ENCODE data around the gene MYPOP. TPM values are rescaled to one million over a fixed set of nuclear protein-coding genes. Genes with fewer than 3 reads are reported as not detected.
"Not testable (repeated sequence)": the region's sequence is repeated elsewhere in the genome, so short reads cannot be mapped to it uniquely, and the experiment has no call there.

MYPOP gene
- polyA plus RNA-seq, 2 donors: 3.2 to 3.5 TPM

DNA sequence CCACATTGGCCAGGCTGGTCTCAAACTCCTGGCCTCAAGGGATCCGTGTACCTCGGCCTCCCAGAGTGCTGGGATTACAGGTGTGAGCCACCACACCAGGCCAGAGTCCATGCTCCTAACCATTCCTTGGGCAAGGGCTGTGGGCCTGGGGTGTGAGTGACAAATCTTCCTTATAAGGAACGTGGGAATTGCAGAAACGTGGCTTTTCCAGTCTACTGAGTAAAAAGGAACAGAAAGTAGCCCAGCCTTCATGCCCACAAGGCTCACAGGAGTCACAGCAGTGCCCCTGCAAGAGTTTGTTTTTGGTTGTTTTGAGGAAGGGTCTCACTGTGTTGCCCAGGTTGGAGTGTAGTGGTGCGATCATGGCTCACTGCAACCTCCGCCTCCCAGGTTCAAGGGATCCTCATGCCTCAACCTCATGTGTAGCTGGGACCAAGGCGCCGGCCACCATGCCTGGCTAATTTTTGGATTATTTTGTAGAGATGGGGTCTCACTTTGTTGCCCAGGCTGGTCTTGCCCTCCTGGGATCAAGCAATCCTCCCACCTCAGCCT is 5.1 kb downstream of the MYPOP start:
- Histone ChIP-seq H3K9me3 (ENCODE audit: control insufficient read depth in 2 of 2, insufficient read depth in 1 of 2, low read depth in 1 of 2, low read length in 1 of 2) (no peaks in the 10 kb centered on the region), H3K27me3 (ENCODE audit: control insufficient read depth in 1 of 2, insufficient read depth in 2 of 2, low read length in 2 of 2) (no peaks in the 10 kb centered on the region), H3K4me1 (ENCODE audit: control insufficient read depth in 2 of 2, insufficient read depth in 2 of 2, low read length in 1 of 2) (peaks cover 4% of the 10 kb centered on the region in 2 donors), H3K36me3 (ENCODE audit: control insufficient read depth in 2 of 2, insufficient read depth in 2 of 2, low read length in 1 of 2) (peaks cover 0 to 9% of the 10 kb centered on the region in 2 donors), H3K4me3 (ENCODE audit: low read depth in 1 of 2, low read length in 2 of 2) (no peak overlapping the region), H3K27ac (ENCODE audit: low read depth in 2 of 2, low read length in 1 of 2) (no peak overlapping the region)
- WGBS, 2 donors: 92 to 93% methylated on average over 8 of the region's 8 CpGs

DNA sequence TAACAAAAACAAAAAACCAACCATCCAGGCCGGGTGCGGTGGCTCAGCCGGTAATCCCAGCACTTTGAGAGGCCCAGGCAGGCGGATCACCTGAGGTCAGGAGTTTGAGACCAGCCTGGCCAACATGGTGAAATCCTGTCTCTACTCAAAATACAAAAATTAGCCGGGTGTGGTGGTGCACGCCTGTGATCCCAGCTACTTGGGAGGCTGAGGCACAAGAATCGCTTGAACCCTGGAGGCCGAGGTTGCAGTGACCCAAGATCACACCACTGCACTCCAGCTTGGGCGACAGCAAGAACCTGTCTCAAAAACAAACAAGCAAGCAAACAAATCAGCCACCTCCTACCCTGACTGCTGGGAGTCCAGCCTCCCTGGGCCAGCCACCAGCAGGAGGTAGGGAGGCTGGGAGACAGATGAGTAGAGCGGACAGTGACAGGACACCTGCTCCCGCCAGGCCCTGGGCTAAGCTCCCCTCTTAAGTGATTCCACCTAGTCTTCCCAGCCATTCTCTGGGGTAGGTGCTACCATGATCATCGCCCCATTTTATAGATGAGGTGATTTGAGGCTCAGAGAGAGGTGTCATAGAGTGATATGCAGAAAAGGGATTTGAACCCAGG is 6.3 kb downstream of the MYPOP start:
- H3K36me3 ChIP-seq (ENCODE audit: control insufficient read depth in 2 of 2, insufficient read depth in 2 of 2, low read length in 1 of 2); H3K9me3 ChIP-seq (ENCODE audit: control insufficient read depth in 2 of 2, insufficient read depth in 1 of 2, low read depth in 1 of 2, low read length in 1 of 2); H3K27ac ChIP-seq (ENCODE audit: low read depth in 2 of 2, low read length in 1 of 2); H3K4me1 ChIP-seq (ENCODE audit: control insufficient read depth in 2 of 2, insufficient read depth in 2 of 2, low read length in 1 of 2); H3K4me3 ChIP-seq (ENCODE audit: low read depth in 1 of 2, low read length in 2 of 2); H3K27me3 ChIP-seq (ENCODE audit: control insufficient read depth in 1 of 2, insufficient read depth in 2 of 2, low read length in 2 of 2): not testable (repeated sequence)
- WGBS, 2 donors: 96 to 97% methylated on average over 12 of the region's 12 CpGs

DNA sequence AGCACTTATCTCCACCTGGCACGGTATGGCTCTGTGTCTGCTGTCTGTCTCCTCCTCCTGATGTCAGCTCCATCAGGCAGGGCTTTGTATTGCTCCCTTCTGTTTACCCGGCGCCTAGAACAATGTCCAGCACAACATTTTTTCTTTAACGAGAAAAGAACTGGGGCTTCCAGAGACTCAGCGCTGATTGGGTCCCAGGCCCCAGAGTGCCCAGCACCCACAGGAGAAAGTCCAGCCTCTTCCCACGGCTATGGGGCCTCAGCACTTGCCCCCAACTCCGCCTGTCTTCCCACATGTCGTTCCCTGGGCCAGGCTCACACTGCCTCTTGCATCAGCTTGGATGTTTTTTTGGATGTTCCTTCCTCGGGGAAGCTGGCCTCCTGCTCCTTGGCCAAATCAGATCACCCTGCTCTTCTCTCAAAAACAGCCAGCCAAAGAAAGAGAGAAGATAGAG is 6.9 kb downstream of the MYPOP start:
- H3K4me3 ChIP-seq (ENCODE audit: low read depth in 1 of 2, low read length in 2 of 2): no peak overlapping the region
- WGBS, 2 donors: 80 to 81% methylated on average over 9 of the region's 9 CpGs
- no peaks in the 10 kb centered on the region for H3K9me3 ChIP-seq (ENCODE audit: control insufficient read depth in 2 of 2, insufficient read depth in 1 of 2, low read depth in 1 of 2, low read length in 1 of 2)
- H3K27ac ChIP-seq (ENCODE audit: low read depth in 2 of 2, low read length in 1 of 2): no peak overlapping the region
- no peaks in the 10 kb centered on the region for H3K4me1 ChIP-seq (ENCODE audit: control insufficient read depth in 2 of 2, insufficient read depth in 2 of 2, low read length in 1 of 2)
- H3K27me3 ChIP-seq (ENCODE audit: control insufficient read depth in 1 of 2, insufficient read depth in 2 of 2, low read length in 2 of 2): no peaks in the 10 kb centered on the region
- H3K36me3 ChIP-seq (ENCODE audit: control insufficient read depth in 2 of 2, insufficient read depth in 2 of 2, low read length in 1 of 2): peaks cover 0 to 9% of the 10 kb centered on the region in 2 donors

DNA sequence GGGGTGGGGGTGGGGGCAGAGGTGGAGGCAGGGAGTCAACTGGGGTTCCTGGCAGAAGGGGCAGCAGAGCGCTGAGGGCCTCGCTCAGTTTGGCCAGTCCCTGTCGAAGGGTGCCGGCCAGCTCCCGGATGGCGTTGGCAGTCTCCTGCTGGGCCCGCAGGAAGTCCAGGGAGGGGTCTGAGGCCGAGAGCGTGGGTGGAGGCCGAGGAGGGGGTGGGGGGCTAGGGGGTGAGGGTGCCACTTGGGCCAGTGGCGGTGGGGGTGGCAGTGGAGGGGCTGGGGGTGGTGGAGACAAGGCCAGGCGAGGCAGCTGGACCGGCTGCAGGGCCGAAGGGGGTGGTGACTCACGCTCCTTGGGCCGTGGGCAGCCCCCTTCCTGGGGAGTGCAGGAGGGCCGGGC is 11.5 kb downstream of the MYPOP start:
- H3K27ac ChIP-seq (ENCODE audit: low read depth in 2 of 2, low read length in 1 of 2): no peak overlapping the region
- no peaks in the 10 kb centered on the region for H3K27me3 ChIP-seq (ENCODE audit: control insufficient read depth in 1 of 2, insufficient read depth in 2 of 2, low read length in 2 of 2)
- H3K36me3 ChIP-seq (ENCODE audit: control insufficient read depth in 2 of 2, insufficient read depth in 2 of 2, low read length in 1 of 2): no peaks in the 10 kb centered on the region
- H3K4me1 ChIP-seq (ENCODE audit: control insufficient read depth in 2 of 2, insufficient read depth in 2 of 2, low read length in 1 of 2): no peaks in the 10 kb centered on the region
- no peak overlapping the region for H3K4me3 ChIP-seq (ENCODE audit: low read depth in 1 of 2, low read length in 2 of 2)
- H3K9me3 ChIP-seq (ENCODE audit: control insufficient read depth in 2 of 2, insufficient read depth in 1 of 2, low read depth in 1 of 2, low read length in 1 of 2): no peaks in the 10 kb centered on the region
- 85 to 88% methylated on average over 11 to 17 of the region's 17 CpGs for WGBS, 2 donors

DNA sequence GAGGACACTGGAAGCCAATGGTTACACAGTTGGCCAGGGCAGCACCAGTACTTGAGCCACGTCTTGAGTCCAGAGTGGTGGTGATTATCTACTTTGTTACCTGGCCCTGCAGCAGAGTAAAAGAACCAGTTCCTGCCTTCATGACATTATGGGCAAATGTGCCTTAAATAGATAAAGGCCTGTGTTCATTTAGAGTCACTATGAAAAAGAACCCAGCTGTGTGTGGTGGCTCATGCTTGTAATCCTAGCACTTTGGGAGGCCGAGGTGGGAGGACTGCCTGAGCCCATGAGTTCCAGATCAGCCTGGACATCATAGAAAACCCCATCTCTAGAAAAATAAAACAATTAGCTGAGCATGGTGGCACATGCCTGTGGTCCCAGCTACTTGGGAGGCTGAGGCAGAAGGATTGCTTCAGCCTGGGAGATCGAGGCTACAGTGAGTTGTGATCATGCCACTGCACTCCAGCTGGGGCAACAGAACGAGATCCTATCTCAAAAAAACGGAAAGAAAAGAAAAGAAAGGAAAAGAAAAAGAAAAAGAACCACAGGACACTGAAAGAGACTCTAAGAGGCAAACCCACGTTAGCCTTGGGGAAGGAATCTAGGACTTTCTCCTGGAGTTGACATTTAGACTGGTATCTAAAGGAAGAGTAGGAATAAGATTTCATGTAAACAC is 13.1 kb downstream of the MYPOP start:
- H3K4me1 ChIP-seq (ENCODE audit: control insufficient read depth in 2 of 2, insufficient read depth in 2 of 2, low read length in 1 of 2): peaks cover under 1 to 11% of the 10 kb centered on the region in 2 donors
- 71% methylated on average over 6 of the region's 6 CpGs for WGBS, 2 donors
- no peak overlapping the region for H3K27ac ChIP-seq (ENCODE audit: low read depth in 2 of 2, low read length in 1 of 2)
- H3K4me3 ChIP-seq (ENCODE audit: low read depth in 1 of 2, low read length in 2 of 2): no peak overlapping the region
- peaks cover 0 to 2% of the 10 kb centered on the region in 2 donors for H3K36me3 ChIP-seq (ENCODE audit: control insufficient read depth in 2 of 2, insufficient read depth in 2 of 2, low read length in 1 of 2)
- no peaks in the 10 kb centered on the region for H3K27me3 ChIP-seq (ENCODE audit: control insufficient read depth in 1 of 2, insufficient read depth in 2 of 2, low read length in 2 of 2)
- H3K9me3 ChIP-seq (ENCODE audit: control insufficient read depth in 2 of 2, insufficient read depth in 1 of 2, low read depth in 1 of 2, low read length in 1 of 2): no peaks in the 10 kb centered on the region

DNA sequence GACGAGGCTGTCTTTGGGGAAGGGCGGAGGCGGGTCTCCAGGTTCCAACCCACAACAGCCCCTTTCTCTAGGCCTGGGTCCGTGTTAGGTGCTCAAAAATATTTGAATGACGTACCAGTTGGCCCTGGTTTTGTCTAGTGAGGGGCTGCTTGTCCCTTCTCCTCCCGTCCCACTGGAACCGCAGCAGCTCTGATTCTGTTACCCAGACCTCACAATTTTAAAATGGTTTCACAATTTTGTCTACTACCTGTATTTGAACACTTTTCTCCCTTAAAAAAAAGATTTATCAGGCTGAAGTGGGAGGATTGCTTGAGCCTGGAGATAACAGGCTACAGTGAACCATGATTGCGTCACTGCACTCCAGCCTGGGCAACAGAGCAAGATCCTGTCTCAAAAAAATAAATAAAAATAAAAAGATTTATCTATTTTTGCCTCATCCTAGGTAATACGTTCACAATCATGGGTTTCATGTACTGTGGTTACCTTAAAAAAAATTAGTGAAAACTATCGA is 15.2 kb downstream of the MYPOP start:
- Histone ChIP-seq H3K36me3 (ENCODE audit: control insufficient read depth in 2 of 2, insufficient read depth in 2 of 2, low read length in 1 of 2) (peaks cover 0 to 2% of the 10 kb centered on the region in 2 donors), H3K27ac (ENCODE audit: low read depth in 2 of 2, low read length in 1 of 2) (peak overlapping the region; percentile 90 to 95), H3K9me3 (ENCODE audit: control insufficient read depth in 2 of 2, insufficient read depth in 1 of 2, low read depth in 1 of 2, low read length in 1 of 2) (no peaks in the 10 kb centered on the region), H3K4me3 (ENCODE audit: low read depth in 1 of 2, low read length in 2 of 2) (peak overlapping the region; percentile 59 to 83), H3K4me1 (ENCODE audit: control insufficient read depth in 2 of 2, insufficient read depth in 2 of 2, low read length in 1 of 2) (peaks cover 9 to 21% of the 10 kb centered on the region in 2 donors), H3K27me3 (ENCODE audit: control insufficient read depth in 1 of 2, insufficient read depth in 2 of 2, low read length in 2 of 2) (no peaks in the 10 kb centered on the region)
- 45 to 49% methylated on average over 10 of the region's 10 CpGs for WGBS, 2 donors

DNA sequence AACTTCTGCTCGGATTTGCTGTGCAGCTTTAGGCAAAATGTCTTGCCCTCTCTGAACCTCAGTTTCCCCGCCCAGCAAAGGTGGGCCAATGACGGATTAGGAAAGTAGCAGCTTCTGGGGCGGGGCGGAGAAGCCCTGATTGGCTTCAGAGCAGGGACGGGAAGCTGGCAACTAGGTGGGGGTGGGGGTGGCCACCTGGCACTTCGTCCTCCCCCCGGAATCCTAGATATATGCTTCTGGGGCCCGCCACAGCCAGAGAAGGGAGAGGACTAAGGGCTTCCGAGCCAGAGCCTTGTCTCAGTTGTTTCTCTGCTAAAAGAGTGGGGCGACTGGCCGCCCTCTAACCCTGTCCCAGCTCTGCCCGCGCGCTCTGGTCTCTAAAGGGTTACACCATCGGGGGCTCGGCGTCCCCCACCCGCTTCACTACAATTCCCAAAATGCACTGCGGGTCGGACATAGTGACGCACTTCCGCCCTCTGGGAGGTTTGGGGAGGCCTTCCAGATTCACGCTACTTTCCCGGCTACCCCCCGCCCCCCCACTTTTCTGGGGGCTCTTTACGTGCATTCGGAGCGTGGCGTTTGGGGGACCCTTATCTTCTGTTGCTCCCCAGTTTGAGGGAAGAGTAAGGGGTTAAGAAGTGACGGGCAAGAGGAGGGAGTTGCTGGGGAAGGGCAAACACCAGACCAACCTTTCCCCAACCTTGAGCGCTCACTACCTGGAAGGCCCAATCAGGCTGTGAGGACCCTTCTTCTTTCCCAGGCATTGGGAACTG is 15.8 kb downstream of the MYPOP start:
- peak overlapping the region; percentile 90 to 95 for H3K27ac ChIP-seq (ENCODE audit: low read depth in 2 of 2, low read length in 1 of 2)
- WGBS, 2 donors: 1% methylated on average over 31 to 32 of the region's 32 CpGs
- H3K36me3 ChIP-seq (ENCODE audit: control insufficient read depth in 2 of 2, insufficient read depth in 2 of 2, low read length in 1 of 2): peaks cover 0 to 2% of the 10 kb centered on the region in 2 donors
- no peaks in the 10 kb centered on the region for H3K27me3 ChIP-seq (ENCODE audit: control insufficient read depth in 1 of 2, insufficient read depth in 2 of 2, low read length in 2 of 2)
- peaks cover 9 to 21% of the 10 kb centered on the region in 2 donors for H3K4me1 ChIP-seq (ENCODE audit: control insufficient read depth in 2 of 2, insufficient read depth in 2 of 2, low read length in 1 of 2)
- H3K4me3 ChIP-seq (ENCODE audit: low read depth in 1 of 2, low read length in 2 of 2): peak overlapping the region; percentile 59 to 83
- no peaks in the 10 kb centered on the region for H3K9me3 ChIP-seq (ENCODE audit: control insufficient read depth in 2 of 2, insufficient read depth in 1 of 2, low read depth in 1 of 2, low read length in 1 of 2)

DNA sequence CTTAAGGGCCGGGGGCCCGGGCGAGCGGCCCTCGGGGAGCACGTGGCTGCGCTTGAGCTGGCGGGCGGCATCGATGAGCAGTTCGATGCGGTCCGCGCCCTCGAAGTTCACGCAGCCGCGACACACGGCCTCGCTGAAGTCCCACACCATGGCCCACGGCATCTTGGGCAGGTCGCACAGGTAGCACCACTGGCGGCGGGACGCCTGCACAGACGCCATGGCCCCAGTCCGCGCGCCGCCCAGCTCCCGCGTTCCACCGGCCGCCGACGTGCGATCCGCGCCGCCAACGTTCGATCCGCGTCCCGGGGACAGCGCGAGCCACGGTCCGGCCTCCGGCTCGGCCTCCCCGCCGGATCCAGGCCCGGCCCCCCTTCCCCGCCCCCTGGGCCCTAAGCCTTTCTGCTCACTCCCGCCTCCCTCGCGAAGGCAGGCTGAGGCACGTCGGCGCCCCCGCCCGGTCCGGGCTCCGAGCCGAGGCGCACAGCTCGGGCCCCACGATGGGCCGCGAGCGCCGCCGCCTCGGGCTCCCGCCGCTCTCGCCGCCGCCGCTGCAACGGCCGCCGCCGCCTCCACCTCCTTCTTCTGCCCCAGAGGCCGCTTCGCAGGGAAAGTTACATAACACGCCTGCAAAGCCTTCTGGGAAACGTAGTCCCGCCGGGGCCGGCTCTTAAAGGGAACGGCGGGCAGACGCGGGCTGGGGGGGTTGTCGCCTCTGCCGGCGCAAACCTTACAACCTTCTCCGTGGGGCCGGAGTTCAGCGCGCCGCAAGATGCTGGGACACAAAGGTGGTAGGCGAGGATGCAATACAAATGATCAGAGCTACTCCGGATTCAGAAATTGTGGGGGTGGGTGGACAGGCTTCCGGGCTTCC is 16.6 kb downstream of the MYPOP start, which contains the start of gene IRF2BP1:
Gene IRF2BP1, minus strand, starts transcription at position 586 of the 871 bp plus-strand sequence. Its CDS starts 367 bp downstream, at position 219.
- Histone ChIP-seq H3K9me3 (ENCODE audit: control insufficient read depth in 2 of 2, insufficient read depth in 1 of 2, low read depth in 1 of 2, low read length in 1 of 2) (no peaks in the 10 kb centered on the region), H3K4me1 (ENCODE audit: control insufficient read depth in 2 of 2, insufficient read depth in 2 of 2, low read length in 1 of 2) (peaks cover 9 to 21% of the 10 kb centered on the region in 2 donors), H3K4me3 (ENCODE audit: low read depth in 1 of 2, low read length in 2 of 2) (peak within 1 kb of the TSS; percentile 59 to 83), H3K36me3 (ENCODE audit: control insufficient read depth in 2 of 2, insufficient read depth in 2 of 2, low read length in 1 of 2) (peaks cover 0 to 2% of the 10 kb centered on the region in 2 donors), H3K27me3 (ENCODE audit: control insufficient read depth in 1 of 2, insufficient read depth in 2 of 2, low read length in 2 of 2) (no peaks in the 10 kb centered on the region), H3K27ac (ENCODE audit: low read depth in 2 of 2, low read length in 1 of 2) (peak within 1 kb of the TSS; percentile 90 to 95)
- WGBS, 2 donors: 0% methylated on average over 96 to 107 of the region's 107 CpGs
